GM12865 (cell line): Measurements from ENCODE around the gene LMX1B.

ENCODE experiments used
- DNase-seq: peaks from one replicate; pipeline ENCODE4 v3.0.0; 2010; ENCODE audit warnings: low read depth
- H3K4me3 ChIP-seq: 2 replicates; pipeline ENCODE4 v1.5.1; 2011; ENCODE audit warnings: mild to moderate bottlenecking, low read depth, low read length, control low read depth
- TF ChIP-seq, protein P1 (sequence below): IDR thresholded peaks from 2 replicates; pipeline ENCODE4 v1.5.1; 2011; ENCODE audit warnings: low read length, control low read depth, low read depth, inconsistent platforms; ENCODE audit not compliant: insufficient read depth; ENCODE audit errors: missing control alignments

Gene LMX1B

DNA sequence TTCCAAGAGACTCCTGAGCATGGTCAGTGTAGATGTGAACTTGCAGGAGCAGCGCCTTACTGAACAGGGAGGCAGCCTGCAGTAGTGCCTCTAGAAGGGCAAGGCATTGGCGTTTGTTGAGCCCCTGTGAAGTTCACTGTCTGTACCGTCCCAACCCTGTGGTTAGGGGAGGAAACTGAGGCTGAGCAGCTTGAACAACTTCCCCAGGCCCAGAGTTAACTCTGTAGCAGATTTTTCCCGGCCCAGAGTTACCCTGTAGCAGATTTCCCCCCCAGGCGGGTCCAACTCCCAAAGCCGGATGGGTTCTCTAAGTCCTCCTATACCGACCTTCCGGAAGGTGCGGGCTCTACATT lies 9.6 kb downstream of the LMX1B start:
- no peak for DNase-seq
- no peak overlapping the region for H3K4me3 ChIP-seq
- TF ChIP-seq, protein P1, sequence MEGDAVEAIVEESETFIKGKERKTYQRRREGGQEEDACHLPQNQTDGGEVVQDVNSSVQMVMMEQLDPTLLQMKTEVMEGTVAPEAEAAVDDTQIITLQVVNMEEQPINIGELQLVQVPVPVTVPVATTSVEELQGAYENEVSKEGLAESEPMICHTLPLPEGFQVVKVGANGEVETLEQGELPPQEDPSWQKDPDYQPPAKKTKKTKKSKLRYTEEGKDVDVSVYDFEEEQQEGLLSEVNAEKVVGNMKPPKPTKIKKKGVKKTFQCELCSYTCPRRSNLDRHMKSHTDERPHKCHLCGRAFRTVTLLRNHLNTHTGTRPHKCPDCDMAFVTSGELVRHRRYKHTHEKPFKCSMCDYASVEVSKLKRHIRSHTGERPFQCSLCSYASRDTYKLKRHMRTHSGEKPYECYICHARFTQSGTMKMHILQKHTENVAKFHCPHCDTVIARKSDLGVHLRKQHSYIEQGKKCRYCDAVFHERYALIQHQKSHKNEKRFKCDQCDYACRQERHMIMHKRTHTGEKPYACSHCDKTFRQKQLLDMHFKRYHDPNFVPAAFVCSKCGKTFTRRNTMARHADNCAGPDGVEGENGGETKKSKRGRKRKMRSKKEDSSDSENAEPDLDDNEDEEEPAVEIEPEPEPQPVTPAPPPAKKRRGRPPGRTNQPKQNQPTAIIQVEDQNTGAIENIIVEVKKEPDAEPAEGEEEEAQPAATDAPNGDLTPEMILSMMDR, result no peak

DNA sequence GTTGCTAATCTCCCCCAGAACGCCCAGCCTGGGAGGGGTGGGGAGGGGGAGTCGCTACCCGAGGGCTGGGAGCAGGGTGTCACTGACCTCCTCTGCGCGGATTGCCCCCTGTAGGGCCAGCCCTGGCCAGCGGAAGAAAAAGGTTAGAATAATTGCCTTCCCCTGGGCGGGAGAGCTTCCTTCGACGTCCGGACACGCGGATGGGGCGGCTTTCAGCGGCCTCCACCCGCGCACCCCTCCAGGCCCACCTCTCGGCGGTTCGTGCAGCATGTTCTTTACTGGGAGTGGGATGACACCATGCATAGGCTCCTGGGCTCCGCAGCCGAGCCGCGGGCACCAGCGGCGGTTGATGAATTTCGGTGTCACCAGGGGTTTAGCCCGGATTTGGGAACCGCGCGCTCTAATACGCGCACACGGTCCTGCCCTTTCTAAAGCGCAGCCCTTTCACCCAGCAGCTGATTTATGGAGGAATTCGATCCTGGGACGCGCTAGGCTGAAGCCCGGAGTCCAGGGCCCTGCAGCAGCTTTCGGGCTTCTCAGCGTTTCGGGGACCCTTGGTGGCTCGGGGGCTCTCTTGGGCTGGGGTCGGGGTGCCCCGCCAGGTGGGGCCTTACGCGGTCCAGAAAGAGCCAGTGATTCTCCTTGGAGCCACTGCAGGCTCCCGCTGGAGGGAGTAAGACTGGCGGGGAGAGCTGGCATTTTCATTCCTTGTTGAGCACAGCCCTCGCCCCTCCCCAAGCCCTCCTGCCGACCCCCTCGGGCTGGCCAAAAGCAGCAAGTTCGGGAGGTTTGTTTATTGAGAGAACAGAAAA lies 10.1 kb downstream of the LMX1B start:
- TF ChIP-seq, protein P1, result no peak
- H3K4me3 ChIP-seq, result no peak overlapping the region

DNA sequence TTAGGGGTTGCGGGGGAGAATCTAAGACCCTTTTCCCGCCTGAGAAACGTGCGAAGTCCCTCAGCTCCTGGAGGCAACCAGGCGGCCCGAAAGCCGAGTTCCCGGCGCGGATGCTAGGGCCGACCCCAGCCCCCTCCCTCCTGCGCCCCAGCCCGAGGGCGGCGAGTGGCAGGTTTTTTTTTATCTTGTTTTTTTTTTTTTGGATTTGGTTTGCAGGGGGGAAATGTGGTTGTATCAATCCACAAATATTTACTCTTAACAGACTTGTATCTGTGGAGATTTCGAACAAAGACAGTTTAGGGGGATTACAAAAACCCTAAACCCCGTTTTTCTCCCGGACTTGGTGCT lies 10.7 kb downstream of the LMX1B start:
- H3K4me3 ChIP-seq, result no peak overlapping the region
- TF ChIP-seq, protein P1, result no peak
- DNase-seq, result no peak

More for the DNA sequence above, 10.1 kb downstream of the LMX1B start:
- no peak for DNase-seq

DNA sequence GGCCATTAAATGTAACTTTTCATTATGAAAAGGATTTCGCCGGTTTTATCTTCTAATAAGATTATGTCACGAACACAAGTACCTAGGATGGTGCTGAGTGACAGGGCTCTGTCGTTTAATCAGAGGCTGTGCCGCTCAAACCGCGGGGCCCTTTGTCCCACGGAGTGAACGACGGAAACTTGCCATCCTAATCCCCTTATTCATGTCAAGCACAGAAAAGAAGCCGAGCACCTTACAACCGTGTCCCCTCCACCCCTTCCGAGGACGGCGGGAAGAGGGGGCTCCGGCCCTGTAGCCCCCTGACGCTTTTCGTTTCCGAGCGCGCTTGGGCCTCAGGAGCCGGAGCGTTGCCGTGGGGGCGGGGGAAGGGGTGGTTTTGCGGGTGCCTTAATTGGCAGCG lies 11.2 kb downstream of the LMX1B start:
- TF ChIP-seq, protein P1, result no peak
- no peak overlapping the region for H3K4me3 ChIP-seq
- no peak for DNase-seq

DNA sequence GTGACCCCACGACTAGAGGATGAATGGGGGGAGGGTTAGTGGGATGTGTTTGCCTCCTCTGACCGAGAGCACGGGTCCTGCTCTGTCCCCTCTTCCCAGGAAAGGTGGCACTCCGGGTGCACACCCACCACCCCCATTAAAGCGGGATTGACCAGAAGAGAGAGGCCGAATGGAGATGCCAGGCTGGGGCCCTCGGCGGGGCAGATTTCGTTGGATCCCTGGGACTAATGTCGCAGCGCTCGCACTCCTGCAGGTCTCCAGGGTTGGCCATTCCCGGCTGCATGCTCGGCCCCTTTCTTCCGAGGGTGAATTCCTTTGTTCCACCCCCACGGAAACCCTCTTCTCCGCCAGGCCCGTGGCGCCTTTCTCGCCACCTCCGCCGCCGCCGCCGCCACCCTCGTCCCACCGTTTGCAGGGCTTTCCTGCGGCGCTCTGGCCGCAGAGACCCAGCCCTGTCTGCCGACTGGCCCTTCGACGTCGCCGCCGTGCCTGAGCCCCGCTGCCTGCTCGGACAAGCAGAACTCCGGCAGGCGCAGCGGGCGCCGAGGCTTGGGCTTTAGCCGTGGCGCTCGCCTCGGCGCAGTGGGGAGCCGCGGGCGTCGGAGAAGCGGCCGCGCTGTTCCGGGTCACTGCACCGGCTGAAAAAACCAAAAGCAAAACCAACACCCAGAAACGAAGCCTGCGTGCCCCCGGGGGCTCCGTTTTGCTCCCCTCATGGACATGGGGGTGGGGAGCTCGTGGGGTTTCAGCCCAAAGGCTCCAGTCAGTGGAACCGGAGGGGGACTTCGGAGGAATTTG lies 11.8 kb downstream of the LMX1B start:
- H3K4me3 ChIP-seq, result peak overlapping the region; percentile 47
- no peak for DNase-seq
- TF ChIP-seq, protein P1, result no peak

DNA sequence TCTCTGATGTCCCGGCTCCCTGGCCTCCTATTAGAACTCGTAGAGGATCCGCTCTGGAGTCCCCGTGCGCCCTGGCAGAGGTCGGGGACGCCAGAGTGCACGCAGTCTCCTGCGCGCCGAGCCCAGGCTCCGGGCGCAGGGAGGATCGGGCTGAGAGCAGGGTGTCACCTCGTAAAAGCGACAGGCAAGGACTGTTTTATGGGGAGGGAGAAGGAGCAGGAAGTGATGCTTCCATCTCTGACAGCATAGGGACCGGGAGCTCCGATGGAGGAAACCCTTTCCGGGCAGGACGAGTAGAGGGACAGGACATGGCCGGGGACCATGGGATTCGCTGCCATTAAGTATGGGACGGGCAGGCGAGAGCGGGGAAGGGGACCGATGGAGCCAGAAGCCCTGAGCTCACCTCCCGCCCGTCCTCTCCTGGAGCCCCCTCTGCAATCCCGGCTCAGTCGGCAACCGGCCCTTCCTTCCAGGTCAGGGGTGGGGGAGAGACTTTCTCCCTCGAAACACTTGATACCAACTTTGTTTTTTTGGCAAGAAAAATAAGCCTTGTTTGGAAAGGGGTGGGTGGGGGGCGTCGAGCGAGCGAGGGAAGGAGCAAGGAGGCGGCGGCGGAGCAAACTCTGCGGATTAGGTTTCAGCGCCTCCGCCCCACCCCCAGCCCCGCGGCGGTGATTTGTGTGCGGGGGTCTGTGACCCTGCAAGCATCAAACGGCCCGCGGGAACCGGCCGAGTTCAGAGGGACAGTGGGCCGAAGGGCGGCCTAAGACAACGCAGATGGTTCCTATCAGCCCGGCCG lies 12.6 kb downstream of the LMX1B start:
- TF ChIP-seq, protein P1, result no peak
- DNase-seq, result no peak
- H3K4me3 ChIP-seq, result peak overlapping the region; percentile 47
